Panc1 (cell line): ENCODE data around the gene ABHD17A. TPM values are rescaled to one million over a fixed set of nuclear protein-coding genes. Genes with fewer than 3 reads are reported as not detected.

Experiments
- ATAC-seq: fragments of 200-7000 bp; cut with Tn5 transposase; 2 replicates; pipeline ENCODE4 v1.9.1; 2020; ENCODE audit warnings: mild to moderate bottlenecking, moderate library complexity
- BruUV-seq: library from RNA; stranded (reverse); fragments of 400-500 nt; replicated peaks from 2 replicates; lab custom pipeline; 2021; lab: Mats Ljungman, UMichigan
- CTCF ChIA-PET: fragments of 300-600 bp; sonication (Branson Sonifier 250); formaldehyde crosslinking; loops from one replicate; lab custom pipeline; 2022; ENCODE audit warnings: antibody characterized with exemption; lab: Charles Lee
- POLR2A ChIA-PET: fragments of 300-600 bp; sonication (Branson Sonifier 250); formaldehyde crosslinking; loops from one replicate; lab custom pipeline; 2022; ENCODE audit warnings: antibody characterized with exemption; lab: Charles Lee
- DNase-seq: peaks from one replicate; pipeline ENCODE4 v3.0.0-alpha.2; 2010; ENCODE audit warnings: low read depth, low spot score
- H3K27ac ChIP-seq: 2 replicates; pipeline ENCODE4 v1.5.1; 2011; ENCODE audit warnings: mild to moderate bottlenecking, low read length, inconsistent platforms
- H3K27me3 ChIP-seq: fragments of 200-500 bp; sonication (Bioruptor generic); 2 replicates; pipeline ENCODE4 v1.6.0; 2014; ENCODE audit warnings: low read length, inconsistent platforms; ENCODE audit not compliant: control insufficient read depth, insufficient read depth
- H3K36me3 ChIP-seq: fragments of 200-500 bp; sonication (Bioruptor generic); 2 replicates; pipeline ENCODE4 v1.5.1; 2014; ENCODE audit warnings: inconsistent platforms, mild to moderate bottlenecking, low read length, moderate library complexity; ENCODE audit not compliant: control insufficient read depth, insufficient read depth
- H3K4me1 ChIP-seq: 2 replicates; pipeline ENCODE4 v1.5.1; 2011; ENCODE audit warnings: inconsistent platforms, mild to moderate bottlenecking, low read length, moderate library complexity; ENCODE audit not compliant: control insufficient read depth, insufficient read depth
- H3K4me3 ChIP-seq, 2 experiments: 2 replicates each; pipeline ENCODE4 v1.5.1; 2011 to 2012; ENCODE audit warnings: low read depth in 2 of 2, low read length in 2 of 2, mild to moderate bottlenecking in 2 of 2, inconsistent platforms in 1 of 2, moderate library complexity in 1 of 2
- H3K9me3 ChIP-seq: fragments of 200-500 bp; sonication (Bioruptor generic); 2 replicates; pipeline ENCODE4 v1.5.1; 2014; ENCODE audit warnings: low read depth, mild to moderate bottlenecking, inconsistent platforms, low read length, moderate library complexity; ENCODE audit not compliant: control insufficient read depth, insufficient read depth
- CTCF ChIP-seq: fragments of 450-650 bp; IDR thresholded peaks from 2 replicates; pipeline ENCODE4 v1.5.1; 2017; ENCODE audit warnings: mild to moderate bottlenecking
- POLR2AphosphoS5 ChIP-seq: IDR thresholded peaks from 2 replicates; pipeline ENCODE4 v1.6.1; 2012; ENCODE audit warnings: mild to moderate bottlenecking, low read depth, low read length, moderate library complexity
- REST ChIP-seq, 2 experiments: IDR thresholded peaks; 2 replicates each; pipeline ENCODE4 v1.6.1; 2011 to 2012; ENCODE audit warnings: low read depth in 2 of 2, control low read depth in 1 of 2, low read length in 1 of 2, mild to moderate bottlenecking in 1 of 2, moderate library complexity in 1 of 2; ENCODE audit not compliant: insufficient read depth in 1 of 2
- SIN3A ChIP-seq: IDR thresholded peaks from 2 replicates; pipeline ENCODE4 v1.6.1; 2012; ENCODE audit warnings: low read depth, mild to moderate bottlenecking, low read length, moderate library complexity, borderline replicate concordance; ENCODE audit not compliant: insufficient read depth
- TCF7L2 ChIP-seq: IDR thresholded peaks from 2 replicates; pipeline ENCODE4 v1.6.1; 2011; ENCODE audit warnings: mild to moderate bottlenecking, low read depth, low read length, inconsistent platforms
- in situ Hi-C: cut with HindIII; loops from 2 replicates; pipeline ENCODE4 v1.10.0; 2016; ENCODE audit warnings: low sequenced_read_pairs, low pct_unique_long_range_greater_than_20kb
- intact Hi-C: fragments of 100-400 bp; cut with micrococcal nuclease; formaldehyde crosslinking; loops from one replicate; pipeline ENCODE4 v1.10.0; 2022; ENCODE audit not compliant: unreplicated experiment
- total RNA-seq: library from RNA; stranded (reverse); gene quantifications from one replicate; pipeline ENCODE4 v1.2.1, GENCODE V29; 2021; ENCODE audit not compliant: unreplicated experiment

Gene ABHD17A
- total RNA-seq, 1 experiment from 2014 or later: 57.1 TPM

GRCh38 chr19:1911098-1911497, 25.8 kb upstream of the ABHD17A start:
- Histone ChIP-seq H3K27me3 (no peaks in the 10 kb centered on the region), H3K4me1 (peaks cover 11% of the 10 kb centered on the region), H3K9me3 (no peaks in the 10 kb centered on the region), H3K27ac (no peak overlapping the region), H3K36me3 (no peaks in the 10 kb centered on the region), H3K4me3 (no peak overlapping the region)
- in situ Hi-C loops: no loop called here
- intact Hi-C loops: no loop called here
- ChIA-PET POLR2A (no interaction called here), CTCF (no interaction called here)
- TF ChIP-seq POLR2AphosphoS5: no peak
- TF ChIP-seq CTCF: no peak
- no peak for TF ChIP-seq REST (IDR thresholded peaks at IDR 0.05; ENCODE audit: insufficient read depth in 1 of 2, low read depth in 2 of 2, low read length in 1 of 2)
- no peak for TF ChIP-seq SIN3A
- no peak for TF ChIP-seq TCF7L2
- no peak for ATAC-seq
- BruUV-seq: no TSS peak
- DNase-seq: no peak

GRCh38 chr19:1910177-1910576, 24.9 kb upstream of the ABHD17A start:
- ChIA-PET POLR2A (no interaction called here), CTCF (no interaction called here)
- intact Hi-C loops (no loop called here), in situ Hi-C loops (no loop called here)
- no peak for DNase-seq
- H3K27ac ChIP-seq: no peak overlapping the region
- no peak overlapping the region for H3K4me3 ChIP-seq
- no peaks in the 10 kb centered on the region for H3K36me3 ChIP-seq
- no peaks in the 10 kb centered on the region for H3K27me3 ChIP-seq
- BruUV-seq: no TSS peak
- TF ChIP-seq REST (IDR thresholded peaks at IDR 0.05; ENCODE audit: insufficient read depth in 1 of 2, low read depth in 2 of 2, low read length in 1 of 2) (no peak), CTCF (no peak), SIN3A (no peak), TCF7L2 (no peak), POLR2AphosphoS5 (no peak)
- no peak for ATAC-seq
- peaks cover 11% of the 10 kb centered on the region for H3K4me1 ChIP-seq
- H3K9me3 ChIP-seq: no peaks in the 10 kb centered on the region
